NOMO-1 treated with DMSO at 0.1 percent for 48 hours (cell line): ENCODE measurements around the gene HOXA5.

ENCODE experiments used
- DNase-seq: peaks from one replicate; lab custom pipeline; 2025; ENCODE audit not compliant: unreplicated experiment; lab: John Stamatoyannopoulos, UW

HOXA5 gene

GRCh38 chr7:27171637-27172314, 28.3 kb upstream of the HOXA5 start:
- no peak for DNase-seq

GRCh38 chr7:27171325-27171636, 27.8 kb upstream of the HOXA5 start:
- no peak for DNase-seq

- no peak for DNase-seq
These were observed 27.2 kb upstream of the HOXA5 start for GRCh38 chr7:27170426-27171324.

- DNase-seq, result no peak
These were observed 26.4 kb upstream of the HOXA5 start for GRCh38 chr7:27169658-27170425.

GRCh38 chr7:27168265-27168947, 24.9 kb upstream of the HOXA5 start:
- peak; percentile 69 for DNase-seq

- DNase-seq, result no peak
These were observed 24.4 kb upstream of the HOXA5 start for GRCh38 chr7:27167916-27168264.

GRCh38 chr7:27166531-27167505, 23.3 kb upstream of the HOXA5 start:
- no peak for DNase-seq

GRCh38 chr7:27165996-27166530, 22.6 kb upstream of the HOXA5 start:
- no peak for DNase-seq

GRCh38 chr7:27165089-27165995, 21.9 kb upstream of the HOXA5 start, which contains the start of gene HOXA9:
Gene HOXA9, minus strand, starts transcription at chr7:27165537. Its CDS starts 80 bp downstream, at chr7:27165457.
- peak; percentile 88 for DNase-seq

GRCh38 chr7:27164367-27165088, 21.0 kb upstream of the HOXA5 start:
- DNase-seq, result no peak

GRCh38 chr7:27164045-27164366, 20.5 kb upstream of the HOXA5 start:
- DNase-seq, result no peak

- DNase-seq, result no peak
These were observed 20.0 kb upstream of the HOXA5 start for GRCh38 chr7:27163288-27164044.

GRCh38 chr7:27162561-27163287, 19.2 kb upstream of the HOXA5 start:
- DNase-seq, result no peak

- no peak for DNase-seq
These were observed 18.5 kb upstream of the HOXA5 start for GRCh38 chr7:27161721-27162560.

- DNase-seq, result peak; percentile 84
These were observed 17.8 kb upstream of the HOXA5 start for GRCh38 chr7:27161214-27161720.
